Measurements from ENCODE around the gene ROBO4.

The ROBO4 gene

GRCh38 chr11:124895471-124895971 is 2.1 kb downstream of the ROBO4 start:
- H3K9me3 ChIP-seq (ENCODE audit: insufficient read depth, low read length): no peaks in the 10 kb centered on the region
- H3K9me2 ChIP-seq (replicated peaks; ENCODE audit: insufficient read depth, low read length): no peaks in the 10 kb centered on the region
- H3K27me3 ChIP-seq (ENCODE audit: low read length): no peaks in the 10 kb centered on the region
- H4K20me1 ChIP-seq (ENCODE audit: low read depth, low read length): no peaks in the 10 kb centered on the region
- H3K27ac ChIP-seq (ENCODE audit: low read depth, low read length): no peak overlapping the region
- no peaks in the 10 kb centered on the region for H3K79me2 ChIP-seq (ENCODE audit: insufficient read depth, low read length)
- no peak overlapping the region for H3K4me3 ChIP-seq (ENCODE audit: insufficient read depth, low read length, poor library complexity, severe bottlenecking)
- no peaks in the 10 kb centered on the region for H3K36me3 ChIP-seq (ENCODE audit: low read length)
- no peak overlapping the region for H3K9ac ChIP-seq (ENCODE audit: low read length)
- no peak overlapping the region for H2AFZ ChIP-seq (ENCODE audit: low read depth, low read length, severe bottlenecking)
- no peak overlapping the region for H3K4me2 ChIP-seq (ENCODE audit: low read depth, low read length, poor library complexity, severe bottlenecking)
- H3F3A ChIP-seq (ENCODE audit: insufficient read depth): no peaks in the 10 kb centered on the region
- TF ChIP-seq CTCF (IDR thresholded peaks at IDR 0.05; ENCODE audit: insufficient read depth, low read length, poor library complexity, severe bottlenecking) (no peak), EZH2phosphoT487 (conservative IDR thresholded peaks at IDR 0.05; ENCODE audit: low read length) (no peak)

- Histone ChIP-seq H3K79me2 (ENCODE audit: insufficient read depth, low read length) (no peaks in the 10 kb centered on the region), H3K9me2 (replicated peaks; ENCODE audit: insufficient read depth, low read length) (no peaks in the 10 kb centered on the region), H4K20me1 (ENCODE audit: low read depth, low read length) (no peaks in the 10 kb centered on the region), H3K27ac (ENCODE audit: low read depth, low read length) (no peak overlapping the region), H3K27me3 (ENCODE audit: low read length) (no peaks in the 10 kb centered on the region), H3K4me2 (ENCODE audit: low read depth, low read length, poor library complexity, severe bottlenecking) (no peak overlapping the region), H3K9me3 (ENCODE audit: insufficient read depth, low read length) (no peaks in the 10 kb centered on the region), H3K36me3 (ENCODE audit: low read length) (no peaks in the 10 kb centered on the region), H3F3A (ENCODE audit: insufficient read depth) (no peaks in the 10 kb centered on the region), H3K9ac (ENCODE audit: low read length) (no peak overlapping the region), H3K4me3 (ENCODE audit: insufficient read depth, low read length, poor library complexity, severe bottlenecking) (no peak overlapping the region), H2AFZ (ENCODE audit: low read depth, low read length, severe bottlenecking) (no peak overlapping the region)
- TF ChIP-seq EZH2phosphoT487 (conservative IDR thresholded peaks at IDR 0.05; ENCODE audit: low read length) (no peak), CTCF (IDR thresholded peaks at IDR 0.05; ENCODE audit: insufficient read depth, low read length, poor library complexity, severe bottlenecking) (no peak)
Observed at GRCh38 chr11:124894606-124895430, 2.8 kb downstream of the ROBO4 start.

GRCh38 chr11:124893781-124894401 is 3.8 kb downstream of the ROBO4 start:
- Histone ChIP-seq H3K9me3 (ENCODE audit: insufficient read depth, low read length) (no peaks in the 10 kb centered on the region), H3F3A (ENCODE audit: insufficient read depth) (no peaks in the 10 kb centered on the region), H3K36me3 (ENCODE audit: low read length) (no peaks in the 10 kb centered on the region), H2AFZ (ENCODE audit: low read depth, low read length, severe bottlenecking) (no peak overlapping the region), H3K9ac (ENCODE audit: low read length) (no peak overlapping the region), H3K4me2 (ENCODE audit: low read depth, low read length, poor library complexity, severe bottlenecking) (no peak overlapping the region), H3K27ac (ENCODE audit: low read depth, low read length) (no peak overlapping the region), H4K20me1 (ENCODE audit: low read depth, low read length) (no peaks in the 10 kb centered on the region), H3K9me2 (replicated peaks; ENCODE audit: insufficient read depth, low read length) (no peaks in the 10 kb centered on the region), H3K27me3 (ENCODE audit: low read length) (no peaks in the 10 kb centered on the region), H3K79me2 (ENCODE audit: insufficient read depth, low read length) (no peaks in the 10 kb centered on the region), H3K4me3 (ENCODE audit: insufficient read depth, low read length, poor library complexity, severe bottlenecking) (no peak overlapping the region)
- TF ChIP-seq EZH2phosphoT487 (conservative IDR thresholded peaks at IDR 0.05; ENCODE audit: low read length) (no peak), CTCF (IDR thresholded peaks at IDR 0.05; ENCODE audit: insufficient read depth, low read length, poor library complexity, severe bottlenecking) (no peak)

Measured in SU-DHL-6 (cell line).